ENCODE measurements around the gene SCLT1.

DNA sequence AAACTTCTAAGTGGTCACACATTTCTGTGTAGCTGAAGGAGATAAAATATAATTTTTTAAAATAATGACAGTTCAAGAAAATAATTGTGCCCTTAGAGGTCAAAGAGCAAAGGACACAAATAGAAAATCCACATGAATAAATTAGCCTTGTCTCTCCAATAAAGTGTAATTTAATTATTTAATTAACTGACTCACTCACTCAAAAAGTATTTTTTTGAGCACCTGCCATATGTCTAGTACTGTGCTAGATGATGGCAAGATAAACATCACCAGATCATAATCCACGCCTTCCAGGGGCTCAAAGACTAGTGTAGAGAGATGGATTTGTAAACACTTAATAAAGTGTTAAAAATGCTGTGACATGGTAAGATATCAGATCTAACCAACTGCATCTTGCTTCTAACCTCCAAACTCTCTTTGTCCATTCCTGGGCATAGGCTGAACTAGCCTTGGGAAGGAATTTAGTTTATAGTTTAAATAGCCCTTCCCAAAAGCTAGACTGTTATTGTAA lies 112.5 kb downstream of the SCLT1 start:
- TF ChIP-seq, protein P1, sequence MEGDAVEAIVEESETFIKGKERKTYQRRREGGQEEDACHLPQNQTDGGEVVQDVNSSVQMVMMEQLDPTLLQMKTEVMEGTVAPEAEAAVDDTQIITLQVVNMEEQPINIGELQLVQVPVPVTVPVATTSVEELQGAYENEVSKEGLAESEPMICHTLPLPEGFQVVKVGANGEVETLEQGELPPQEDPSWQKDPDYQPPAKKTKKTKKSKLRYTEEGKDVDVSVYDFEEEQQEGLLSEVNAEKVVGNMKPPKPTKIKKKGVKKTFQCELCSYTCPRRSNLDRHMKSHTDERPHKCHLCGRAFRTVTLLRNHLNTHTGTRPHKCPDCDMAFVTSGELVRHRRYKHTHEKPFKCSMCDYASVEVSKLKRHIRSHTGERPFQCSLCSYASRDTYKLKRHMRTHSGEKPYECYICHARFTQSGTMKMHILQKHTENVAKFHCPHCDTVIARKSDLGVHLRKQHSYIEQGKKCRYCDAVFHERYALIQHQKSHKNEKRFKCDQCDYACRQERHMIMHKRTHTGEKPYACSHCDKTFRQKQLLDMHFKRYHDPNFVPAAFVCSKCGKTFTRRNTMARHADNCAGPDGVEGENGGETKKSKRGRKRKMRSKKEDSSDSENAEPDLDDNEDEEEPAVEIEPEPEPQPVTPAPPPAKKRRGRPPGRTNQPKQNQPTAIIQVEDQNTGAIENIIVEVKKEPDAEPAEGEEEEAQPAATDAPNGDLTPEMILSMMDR (conservative IDR thresholded peaks at IDR 0.05; ENCODE audit: low read depth, low read length): no peak
- TF ChIP-seq EZH2 (IDR thresholded peaks at IDR 0.05; ENCODE audit: borderline replicate concordance, low read depth, low read length, poor library complexity, severe bottlenecking): no peak

All from A673 (cell line).